ENCODE measurements around the gene PIN4.
"Not testable (repeated sequence)": the region's sequence is repeated elsewhere in the genome, so short reads cannot be mapped to it uniquely, and the experiment has no call there.

The PIN4 gene

GRCh38 chrX:72202792-72203401 lies 21.3 kb downstream of the PIN4 start:
- no peak for DNase-seq

GRCh38 chrX:72203421-72203820 lies 21.9 kb downstream of the PIN4 start:
- no peak for DNase-seq

GRCh38 chrX:72205706-72206105 lies 24.1 kb downstream of the PIN4 start:
- DNase-seq: no peak

- no peak for DNase-seq
Measured at GRCh38 chrX:72207366-72207765, 25.8 kb downstream of the PIN4 start.

GRCh38 chrX:72208126-72208800 lies 26.7 kb downstream of the PIN4 start:
- DNase-seq: no peak

GRCh38 chrX:72216973-72217372 lies 35.4 kb downstream of the PIN4 start:
- DNase-seq: no peak

- DNase-seq: not testable (repeated sequence)
Measured at GRCh38 chrX:72220375-72220774, 38.8 kb downstream of the PIN4 start.

- no peak for DNase-seq
Measured at GRCh38 chrX:72230290-72230689, 48.7 kb downstream of the PIN4 start.

- DNase-seq: no peak
Measured at GRCh38 chrX:72236841-72237240, 55.3 kb downstream of the PIN4 start.

- DNase-seq: no peak
Measured at GRCh38 chrX:72238183-72238582, 56.6 kb downstream of the PIN4 start.

- peak; percentile 28 to 73 for DNase-seq
Measured at GRCh38 chrX:72238721-72239475, 57.3 kb downstream of the PIN4 start, which contains the start of gene ERCC6L. TSS of gene ERCC6L (minus strand) at chrX:72239027. CDS start at chrX:72238911, 116 bp downstream.

- DNase-seq: no peak
Measured at GRCh38 chrX:72240976-72241375, 59.4 kb downstream of the PIN4 start.

- DNase-seq: no peak
Measured at GRCh38 chrX:72243472-72243871, 61.9 kb downstream of the PIN4 start.

- peak; percentile 4 to 5 for DNase-seq
Measured at GRCh38 chrX:72245461-72246089, 64.0 kb downstream of the PIN4 start.

GRCh38 chrX:72247206-72247942 lies 65.8 kb downstream of the PIN4 start:
- DNase-seq: no peak
